ENCODE data around the gene CATSPERD. TPM values are rescaled to one million over a fixed set of nuclear protein-coding genes. Genes with fewer than 3 reads are reported as not detected.

CATSPERD gene
- total RNA-seq, 1 donor from 2014 or later, result not detected

GRCh38 chr19:5782945-5783919 is 62.8 kb downstream of the CATSPERD start:
- intact Hi-C loops (cut with micrococcal nuclease), result no loop called here

- intact Hi-C loops (cut with micrococcal nuclease), result no loop called here
Observed at GRCh38 chr19:5784581-5785147, 64.2 kb downstream of the CATSPERD start, which contains the start of gene PRR22. PRR22 (minus strand) TSS chr19:5784746; CDS start chr19:5784660, 86 bp downstream.

GRCh38 chr19:5785423-5785822 is 65.0 kb downstream of the CATSPERD start:
- intact Hi-C loops (cut with micrococcal nuclease), result no loop called here

GRCh38 chr19:5786593-5787408 is 66.4 kb downstream of the CATSPERD start:
- intact Hi-C loops (cut with micrococcal nuclease), result no loop called here

GRCh38 chr19:5787409-5788182 is 67.2 kb downstream of the CATSPERD start:
- intact Hi-C loops (cut with micrococcal nuclease), result no loop called here

GRCh38 chr19:5788422-5788821 is 68.0 kb downstream of the CATSPERD start:
- intact Hi-C loops (cut with micrococcal nuclease), result no loop called here

GRCh38 chr19:5789351-5789761 is 68.9 kb downstream of the CATSPERD start:
- intact Hi-C loops (cut with micrococcal nuclease), result no loop called here

- intact Hi-C loops (cut with micrococcal nuclease), result loop anchor here (1.0 to 2.0 kb wide), 11 partner anchors 38 to 1319 kb away; partner anchors contain the start of genes ALKBH7, CATSPERD, CLPP and GPR108
Observed at GRCh38 chr19:5789886-5790558, 69.6 kb downstream of the CATSPERD start.

- intact Hi-C loops (cut with micrococcal nuclease), result loop anchor here (1.0 to 2.0 kb wide), 14 partner anchors 13 to 1320 kb away; partner anchors contain the start of genes ALKBH7, CATSPERD, CLPP and FEM1A
Observed at GRCh38 chr19:5790559-5791520, 70.4 kb downstream of the CATSPERD start, which contains the start of gene DUS3L. DUS3L (minus strand) TSS chr19:5791163; CDS start chr19:5791141, 22 bp downstream.

GRCh38 chr19:5792224-5792623 is 71.8 kb downstream of the CATSPERD start:
- intact Hi-C loops (cut with micrococcal nuclease), result no loop called here

GRCh38 chr19:5793188-5793587 is 72.8 kb downstream of the CATSPERD start:
- intact Hi-C loops (cut with micrococcal nuclease), result no loop called here

- intact Hi-C loops (cut with micrococcal nuclease), result no loop called here
Observed at GRCh38 chr19:5795382-5795919, 75.0 kb downstream of the CATSPERD start.

GRCh38 chr19:5798244-5798643 is 77.8 kb downstream of the CATSPERD start:
- intact Hi-C loops (cut with micrococcal nuclease), result no loop called here

- intact Hi-C loops (cut with micrococcal nuclease), result no loop called here
Observed at GRCh38 chr19:5799247-5800241, 79.1 kb downstream of the CATSPERD start.

- intact Hi-C loops (cut with micrococcal nuclease), result no loop called here
Observed at GRCh38 chr19:5800361-5801270, 80.2 kb downstream of the CATSPERD start.

Measured in T-helper 1 cell treated with Interleukin-12 subunit alpha and Interleukin-12 subunit beta and Interleukin-4 antibody, amounts not matched to agents 30 ng/mL and 1 ng/mL, for 36 hours (primary cell).